Kidney epithelial cell (primary cell): ENCODE measurements around the gene CFAP77. TPM values are rescaled to one million over a fixed set of nuclear protein-coding genes. Genes with fewer than 3 reads are reported as not detected.

Experiments
- DNase-seq: peaks from one replicate; pipeline ENCODE4 v3.0.0-alpha.2; 2010; ENCODE audit warnings: low read depth
- H3K27me3 ChIP-seq: 2 replicates; pipeline ENCODE4 v1.6.0; 2011; ENCODE audit warnings: low read length; ENCODE audit not compliant: control insufficient read depth, insufficient read depth
- H3K36me3 ChIP-seq: 2 replicates; pipeline ENCODE4 v1.5.1; 2011; ENCODE audit warnings: low read length; ENCODE audit not compliant: control insufficient read depth, insufficient read depth
- H3K4me3 ChIP-seq: 2 replicates; pipeline ENCODE4 v1.5.1; 2011; ENCODE audit warnings: low read depth, mild to moderate bottlenecking, control low read depth, low read length
- total RNA-seq: library from RNA; depleted of rRNA; stranded (reverse); fragments of >200 nt; gene quantifications from 2 replicates; pipeline ENCODE4 v1.2.3, GENCODE V29; 2015
- TF ChIP-seq, protein P1 (sequence below): IDR thresholded peaks from 2 replicates; pipeline ENCODE4 v1.5.1; 2011; ENCODE audit warnings: mild to moderate bottlenecking, moderate library complexity, low read length, control low read depth, inconsistent platforms; ENCODE audit not compliant: insufficient read depth, poor library complexity, severe bottlenecking

The CFAP77 gene
- total RNA-seq, 1 donor from 2014 or later: 0.58 TPM

DNA sequence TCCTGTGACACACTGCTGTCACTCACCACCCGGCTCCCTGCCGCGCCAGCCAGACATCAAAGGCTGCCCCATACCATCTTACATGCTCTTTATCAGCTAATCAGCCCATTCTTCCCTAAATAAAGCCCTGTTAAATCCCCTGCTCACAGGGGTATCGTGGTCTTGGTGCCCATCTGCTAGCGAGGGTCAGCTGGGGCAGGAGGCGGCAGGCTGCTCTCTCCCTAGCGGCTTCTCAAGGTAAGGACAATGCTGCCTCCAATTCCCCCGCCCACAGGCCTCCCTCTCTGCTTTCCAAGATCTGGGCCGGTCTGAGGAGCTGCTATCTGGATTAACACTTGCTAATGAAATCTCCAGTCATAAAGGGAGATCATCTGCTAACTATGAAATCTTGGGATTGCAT lies 199.2 kb downstream of the CFAP77 start:
- Histone ChIP-seq H3K36me3 (peaks cover 2% of the 10 kb centered on the region), H3K4me3 (no peak overlapping the region), H3K27me3 (no peaks in the 10 kb centered on the region)
- DNase-seq: no peak
- TF ChIP-seq, protein P1, sequence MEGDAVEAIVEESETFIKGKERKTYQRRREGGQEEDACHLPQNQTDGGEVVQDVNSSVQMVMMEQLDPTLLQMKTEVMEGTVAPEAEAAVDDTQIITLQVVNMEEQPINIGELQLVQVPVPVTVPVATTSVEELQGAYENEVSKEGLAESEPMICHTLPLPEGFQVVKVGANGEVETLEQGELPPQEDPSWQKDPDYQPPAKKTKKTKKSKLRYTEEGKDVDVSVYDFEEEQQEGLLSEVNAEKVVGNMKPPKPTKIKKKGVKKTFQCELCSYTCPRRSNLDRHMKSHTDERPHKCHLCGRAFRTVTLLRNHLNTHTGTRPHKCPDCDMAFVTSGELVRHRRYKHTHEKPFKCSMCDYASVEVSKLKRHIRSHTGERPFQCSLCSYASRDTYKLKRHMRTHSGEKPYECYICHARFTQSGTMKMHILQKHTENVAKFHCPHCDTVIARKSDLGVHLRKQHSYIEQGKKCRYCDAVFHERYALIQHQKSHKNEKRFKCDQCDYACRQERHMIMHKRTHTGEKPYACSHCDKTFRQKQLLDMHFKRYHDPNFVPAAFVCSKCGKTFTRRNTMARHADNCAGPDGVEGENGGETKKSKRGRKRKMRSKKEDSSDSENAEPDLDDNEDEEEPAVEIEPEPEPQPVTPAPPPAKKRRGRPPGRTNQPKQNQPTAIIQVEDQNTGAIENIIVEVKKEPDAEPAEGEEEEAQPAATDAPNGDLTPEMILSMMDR: no peak

DNA sequence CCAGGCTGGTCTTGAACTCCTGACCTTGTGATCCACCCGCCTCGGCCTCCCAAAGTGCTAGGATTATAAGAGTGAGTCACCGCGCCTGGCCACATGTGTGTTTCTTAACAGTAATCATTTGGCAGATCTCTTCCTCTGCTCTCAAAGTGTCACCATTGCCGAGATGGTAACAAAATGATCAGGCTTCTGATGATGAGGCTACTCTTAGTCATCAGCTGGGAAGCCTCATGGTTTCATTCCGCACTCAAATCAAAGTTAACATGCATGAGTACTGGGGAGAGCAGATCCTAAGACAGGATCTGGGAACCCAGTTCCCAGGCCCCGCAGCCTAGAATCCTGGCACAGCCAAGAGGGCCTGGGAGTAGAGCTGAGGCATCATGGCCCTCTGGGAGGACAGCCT lies 199.8 kb downstream of the CFAP77 start:
- Histone ChIP-seq H3K4me3 (no peak overlapping the region), H3K36me3 (peaks cover 2% of the 10 kb centered on the region), H3K27me3 (no peaks in the 10 kb centered on the region)
- no peak for DNase-seq
- TF ChIP-seq, protein P1: no peak

DNA sequence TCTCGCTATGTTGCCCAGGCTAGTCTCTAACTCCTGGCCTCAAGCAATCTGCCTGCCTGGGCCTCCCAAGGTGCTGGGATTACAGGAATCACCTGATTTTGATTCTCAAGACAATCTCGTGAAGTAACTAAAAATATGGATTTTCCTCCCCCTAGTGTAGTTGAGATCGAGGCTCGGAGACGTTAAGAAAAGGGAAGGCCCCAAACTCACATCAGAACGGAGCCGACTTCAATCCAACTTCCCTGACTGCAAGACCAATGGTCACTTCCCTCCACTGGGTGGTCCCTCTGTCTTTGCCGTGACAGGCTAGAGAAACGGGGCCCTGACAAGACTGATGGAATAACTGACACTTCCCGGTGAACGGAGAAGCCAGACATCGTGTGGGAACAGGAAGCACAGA lies 200.7 kb downstream of the CFAP77 start:
- H3K36me3 ChIP-seq: peaks cover 2% of the 10 kb centered on the region
- no peak overlapping the region for H3K4me3 ChIP-seq
- TF ChIP-seq, protein P1: no peak
- DNase-seq: no peak
- H3K27me3 ChIP-seq: no peaks in the 10 kb centered on the region

DNA sequence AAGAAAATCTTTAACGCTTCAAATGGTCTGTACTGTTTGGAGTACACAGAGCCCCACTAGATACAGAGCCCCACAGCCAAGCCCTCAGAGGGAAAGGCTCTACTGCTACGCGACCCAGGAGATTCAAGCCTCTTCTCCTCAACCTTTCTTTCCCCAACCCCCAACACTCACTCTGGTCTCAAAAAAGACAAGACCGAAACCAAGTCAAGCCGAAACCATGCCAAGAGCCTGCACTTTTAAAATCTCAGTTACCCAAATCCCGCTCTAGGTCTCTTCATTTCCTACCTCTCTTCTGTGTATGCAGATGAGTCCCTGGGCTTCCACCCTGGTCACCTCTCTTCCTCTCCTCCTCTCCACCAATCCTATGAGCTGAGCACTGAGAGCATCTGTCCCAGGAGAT lies 204.3 kb downstream of the CFAP77 start:
- H3K36me3 ChIP-seq: peaks cover 2% of the 10 kb centered on the region

DNA sequence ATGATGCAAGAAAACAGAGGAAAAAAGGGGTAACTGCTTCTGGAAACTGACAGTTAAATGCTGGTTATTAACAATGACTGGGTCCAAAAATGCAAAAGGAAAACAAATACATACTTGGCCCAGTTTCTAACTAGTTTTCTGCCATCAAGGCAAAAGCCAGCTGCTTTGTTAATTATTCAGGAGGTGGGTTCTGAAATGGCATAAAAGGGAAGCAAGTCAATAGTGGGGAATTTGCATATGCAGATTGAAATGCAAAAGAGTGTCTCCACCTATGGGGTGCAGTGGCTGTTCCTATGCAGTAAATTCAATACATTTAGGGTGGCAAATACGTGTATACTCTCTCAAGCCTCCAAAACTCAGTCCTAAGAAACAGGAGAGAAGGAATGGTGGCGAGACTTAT lies 205.8 kb downstream of the CFAP77 start:
- H3K36me3 ChIP-seq: peaks cover 2% of the 10 kb centered on the region
- no peak overlapping the region for H3K4me3 ChIP-seq
- no peaks in the 10 kb centered on the region for H3K27me3 ChIP-seq
- DNase-seq: no peak
- TF ChIP-seq, protein P1: no peak

More for the DNA sequence above, 204.3 kb downstream of the CFAP77 start:
- Histone ChIP-seq H3K27me3 (no peaks in the 10 kb centered on the region), H3K4me3 (no peak overlapping the region)
- no peak for DNase-seq
- TF ChIP-seq, protein P1: no peak

DNA sequence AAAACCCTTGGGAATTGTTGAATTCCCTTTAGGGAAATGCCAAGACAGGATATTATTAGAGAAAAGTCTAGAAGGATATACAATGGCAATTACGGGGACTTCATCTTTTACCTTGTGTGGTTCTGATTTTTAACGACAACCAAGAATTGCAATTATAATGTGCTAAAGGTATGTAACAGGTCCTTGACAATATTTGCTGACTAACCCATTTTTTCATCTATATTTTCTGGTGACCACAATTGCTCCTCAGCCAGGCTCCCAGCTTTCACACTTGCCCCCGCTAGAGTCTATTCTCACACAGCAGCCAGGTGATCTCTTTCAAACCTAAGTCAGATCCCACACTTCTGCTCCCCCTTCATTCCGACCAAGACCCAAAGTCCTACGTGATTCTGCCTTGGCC lies 206.7 kb downstream of the CFAP77 start:
- H3K27me3 ChIP-seq: no peaks in the 10 kb centered on the region
- H3K36me3 ChIP-seq: no peaks in the 10 kb centered on the region
- no peak for DNase-seq
- TF ChIP-seq, protein P1: no peak
- H3K4me3 ChIP-seq: no peak overlapping the region
